Mucosa of stomach (tissue), 1 donor: ENCODE results near the gene MSANTD7.

ENCODE experiments used
- H3K27me3 ChIP-seq: one replicate; pipeline ENCODE4 v1.7.0; 2013; ENCODE audit warnings: mild to moderate bottlenecking, low read length; ENCODE audit not compliant: control insufficient read depth, insufficient read depth
- H3K36me3 ChIP-seq: one replicate; pipeline ENCODE4 v1.7.0; 2013; ENCODE audit warnings: low read length; ENCODE audit not compliant: control insufficient read depth, insufficient read depth
- H3K4me1 ChIP-seq: one replicate; pipeline ENCODE4 v1.7.0; 2013; ENCODE audit warnings: mild to moderate bottlenecking, low read length; ENCODE audit not compliant: control insufficient read depth, insufficient read depth
- H3K4me3 ChIP-seq: one replicate; pipeline ENCODE4 v1.7.0; 2013; ENCODE audit warnings: low read length
- H3K9ac ChIP-seq: one replicate; pipeline ENCODE4 v1.7.0; 2013; ENCODE audit warnings: mild to moderate bottlenecking, low read length, moderate library complexity
- H3K9me3 ChIP-seq: one replicate; pipeline ENCODE4 v1.7.0; 2013; ENCODE audit warnings: mild to moderate bottlenecking, low read length, moderate library complexity; ENCODE audit not compliant: control insufficient read depth
- donor health status: Pancreatic carcinoma.

The MSANTD7 gene

GRCh38 chr10:14820775-14821154 is 17.3 kb upstream of the MSANTD7 start:
- Histone ChIP-seq H3K9me3 (no peaks in the 10 kb centered on the region), H3K4me3 (no peak overlapping the region), H3K36me3 (no peaks in the 10 kb centered on the region), H3K9ac (no peak overlapping the region), H3K4me1 (peaks cover 5% of the 10 kb centered on the region), H3K27me3 (no peaks in the 10 kb centered on the region)

- peaks cover 5% of the 10 kb centered on the region for H3K4me1 ChIP-seq
- no peaks in the 10 kb centered on the region for H3K36me3 ChIP-seq
- H3K9ac ChIP-seq = no peak overlapping the region
- H3K9me3 ChIP-seq = no peaks in the 10 kb centered on the region
- H3K4me3 ChIP-seq = no peak overlapping the region
- no peaks in the 10 kb centered on the region for H3K27me3 ChIP-seq
These were observed 16.3 kb upstream of the MSANTD7 start for GRCh38 chr10:14821635-14822375.

GRCh38 chr10:14822879-14823755 is 15.0 kb upstream of the MSANTD7 start:
- peaks cover 5% of the 10 kb centered on the region for H3K4me1 ChIP-seq
- no peaks in the 10 kb centered on the region for H3K27me3 ChIP-seq
- no peaks in the 10 kb centered on the region for H3K36me3 ChIP-seq
- H3K9ac ChIP-seq = no peak overlapping the region
- no peak overlapping the region for H3K4me3 ChIP-seq
- no peaks in the 10 kb centered on the region for H3K9me3 ChIP-seq

GRCh38 chr10:14823966-14824365 is 14.1 kb upstream of the MSANTD7 start:
- H3K4me3 ChIP-seq = no peak overlapping the region
- peaks cover 5% of the 10 kb centered on the region for H3K4me1 ChIP-seq
- H3K9ac ChIP-seq = no peak overlapping the region
- H3K36me3 ChIP-seq = no peaks in the 10 kb centered on the region
- H3K9me3 ChIP-seq = no peaks in the 10 kb centered on the region
- H3K27me3 ChIP-seq = no peaks in the 10 kb centered on the region

GRCh38 chr10:14826076-14826829 is 11.9 kb upstream of the MSANTD7 start:
- H3K27me3 ChIP-seq = no peaks in the 10 kb centered on the region
- no peak overlapping the region for H3K4me3 ChIP-seq
- peaks cover 5% of the 10 kb centered on the region for H3K4me1 ChIP-seq
- H3K9me3 ChIP-seq = no peaks in the 10 kb centered on the region
- no peaks in the 10 kb centered on the region for H3K36me3 ChIP-seq
- H3K9ac ChIP-seq = no peak overlapping the region

GRCh38 chr10:14833106-14833505 is 5.0 kb upstream of the MSANTD7 start:
- H3K4me1 ChIP-seq = peaks cover 14% of the 10 kb centered on the region
- no peaks in the 10 kb centered on the region for H3K27me3 ChIP-seq
- H3K9ac ChIP-seq = no peak overlapping the region
- no peaks in the 10 kb centered on the region for H3K36me3 ChIP-seq
- no peak overlapping the region for H3K4me3 ChIP-seq
- no peaks in the 10 kb centered on the region for H3K9me3 ChIP-seq

GRCh38 chr10:14836208-14836607 is 1.9 kb upstream of the MSANTD7 start:
- H3K27me3 ChIP-seq = no peaks in the 10 kb centered on the region
- peaks cover 14% of the 10 kb centered on the region for H3K4me1 ChIP-seq
- H3K36me3 ChIP-seq = no peaks in the 10 kb centered on the region
- no peaks in the 10 kb centered on the region for H3K9me3 ChIP-seq
- no peak overlapping the region for H3K4me3 ChIP-seq
- no peak overlapping the region for H3K9ac ChIP-seq

GRCh38 chr10:14837003-14837756 is 926 bp upstream of the MSANTD7 start:
- no peaks in the 10 kb centered on the region for H3K27me3 ChIP-seq
- H3K4me3 ChIP-seq = peak overlapping the region; percentile 73
- peaks cover 14% of the 10 kb centered on the region for H3K4me1 ChIP-seq
- peaks cover 3% of the 10 kb centered on the region for H3K36me3 ChIP-seq
- no peaks in the 10 kb centered on the region for H3K9me3 ChIP-seq
- peak overlapping the region; percentile 84 for H3K9ac ChIP-seq

GRCh38 chr10:14838582-14839304 is 637 bp downstream of the MSANTD7 start:
- Histone ChIP-seq H3K4me1 (peaks cover 14% of the 10 kb centered on the region), H3K36me3 (peaks cover 15% of the 10 kb centered on the region), H3K9ac (peak overlapping the region; percentile 94), H3K9me3 (no peaks in the 10 kb centered on the region), H3K4me3 (peak overlapping the region; percentile 82), H3K27me3 (no peaks in the 10 kb centered on the region)

- Histone ChIP-seq H3K4me3 (peak overlapping the region; percentile 82), H3K27me3 (no peaks in the 10 kb centered on the region), H3K36me3 (peaks cover 15% of the 10 kb centered on the region), H3K4me1 (peaks cover 14% of the 10 kb centered on the region), H3K9me3 (no peaks in the 10 kb centered on the region), H3K9ac (peak overlapping the region; percentile 94)
These were observed 1.2 kb downstream of the MSANTD7 start for GRCh38 chr10:14839305-14839695.

GRCh38 chr10:14840178-14840577 is 2.1 kb downstream of the MSANTD7 start:
- H3K4me1 ChIP-seq = peaks cover 6% of the 10 kb centered on the region
- no peaks in the 10 kb centered on the region for H3K27me3 ChIP-seq
- H3K9me3 ChIP-seq = no peaks in the 10 kb centered on the region
- no peak overlapping the region for H3K9ac ChIP-seq
- peaks cover 15% of the 10 kb centered on the region for H3K36me3 ChIP-seq
- H3K4me3 ChIP-seq = no peak overlapping the region
